Endodermal cell (in vitro differentiated cells): ENCODE results near the gene ZNF831. TPM values are rescaled to one million over a fixed set of nuclear protein-coding genes. Genes with fewer than 3 reads are reported as not detected.

Experiments used
- DNase-seq: peaks from one replicate; pipeline ENCODE4 v3.0.0-alpha.2; 2017
- H3K27ac ChIP-seq: 2 replicates; pipeline ENCODE4 v1.5.1; 2013; ENCODE audit warnings: mild to moderate bottlenecking, low read depth, low read length, moderate library complexity
- H3K27me3 ChIP-seq: 2 replicates; pipeline ENCODE4 v1.6.1; 2013; ENCODE audit warnings: mild to moderate bottlenecking, low read length, moderate library complexity; ENCODE audit not compliant: insufficient read depth, control insufficient read depth, poor library complexity, severe bottlenecking
- H3K36me3 ChIP-seq: 2 replicates; pipeline ENCODE4 v1.7.0; 2013; ENCODE audit warnings: mild to moderate bottlenecking, low read length, moderate library complexity; ENCODE audit not compliant: control insufficient read depth, insufficient read depth
- H3K4me1 ChIP-seq: one replicate; pipeline ENCODE4 v1.7.0; 2013; ENCODE audit warnings: low read length; ENCODE audit not compliant: control insufficient read depth, insufficient read depth
- H3K4me3 ChIP-seq: 2 replicates; pipeline ENCODE4 v1.5.1; 2013; ENCODE audit warnings: mild to moderate bottlenecking, low read length, moderate library complexity
- H3K9ac ChIP-seq: 2 replicates; pipeline ENCODE4 v1.6.1; 2013; ENCODE audit warnings: mild to moderate bottlenecking, low read length, moderate library complexity; ENCODE audit not compliant: poor library complexity, severe bottlenecking; ENCODE audit errors: extremely low read depth
- H3K9me3 ChIP-seq: 2 replicates; pipeline ENCODE4 v1.6.1; 2013; ENCODE audit warnings: mild to moderate bottlenecking, low read length, moderate library complexity; ENCODE audit not compliant: control insufficient read depth
- H3K27ac Mint-ChIP-seq: 2 replicates; pipeline ENCODE4 v1.8.0; 2020; ENCODE audit warnings: mixed read lengths
- H3K27me3 Mint-ChIP-seq: 2 replicates; pipeline ENCODE4 v1.8.0; 2021; ENCODE audit warnings: mild to moderate bottlenecking, mixed read lengths; ENCODE audit not compliant: insufficient read depth
- H3K36me3 Mint-ChIP-seq: 2 replicates; pipeline ENCODE4 v1.8.0; 2020; ENCODE audit warnings: low read depth, mixed read lengths
- H3K4me1 Mint-ChIP-seq: 2 replicates; pipeline ENCODE4 v1.8.0; 2020; ENCODE audit warnings: mixed read lengths
- H3K4me3 Mint-ChIP-seq: 2 replicates; pipeline ENCODE4 v1.8.0; 2020; ENCODE audit warnings: mild to moderate bottlenecking, moderate library complexity, mixed read lengths
- H3K9me3 Mint-ChIP-seq: 2 replicates; pipeline ENCODE4 v1.8.0; 2020; ENCODE audit warnings: mild to moderate bottlenecking, mixed read lengths
- CTCF ChIP-seq: fragments of 200-600 bp; sonication (generic); conservative IDR thresholded peaks from 2 replicates; pipeline ENCODE4 v1.5.0; 2021; ENCODE audit warnings: antibody characterized with exemption, mild to moderate bottlenecking
- WGBS, 2 experiments: methylation state at CpG; one replicate each; pipeline versions ENCODE4 v1.1.5 to v1.1.7; 2013; ENCODE audit warnings: missing lambda C conversion rate in 2 of 2, mixed read lengths in 1 of 2; ENCODE audit not compliant: insufficient coverage in 1 of 2, insufficient read length in 1 of 2; 5-methylcytosine and 5-hydroxymethylcytosine counted together
- total RNA-seq, 2 donors: library from RNA; stranded (reverse); fragmentation: NEBNext Ultra II Directional in 1 of 2; extraction: Animal tissue kit (Norgen Biotek cat#: 25700) in 1 of 2; gene quantifications; 2 replicates in 1 of 2; 3 replicates in 1 of 2; pipeline ENCODE4 v1.2.1, GENCODE V29; 2021

ZNF831 gene
- total RNA-seq, 2 donors from 2014 or later: not detected

- Histone ChIP-seq H3K9ac (no peak overlapping the region), H3K27ac (no peak overlapping the region), H3K36me3 (no peaks in the 10 kb centered on the region), H3K27me3 (no peaks in the 10 kb centered on the region), H3K4me1 (peaks cover 19% of the 10 kb centered on the region), H3K9me3 (no peaks in the 10 kb centered on the region), H3K4me3 (no peak overlapping the region)
- no peaks in the 10 kb centered on the region for H3K36me3 Mint-ChIP-seq
- WGBS, 2 experiments: 97% methylated on average over 2 of the region's 2 CpGs; no CpG with 5 or more reads in 1 of the 2 experiments
- no peak overlapping the region for H3K27ac Mint-ChIP-seq
- H3K4me1 Mint-ChIP-seq: peaks cover 18% of the 10 kb centered on the region
- no peak for DNase-seq
- TF ChIP-seq CTCF: no peak
- peaks cover 29% of the 10 kb centered on the region for H3K27me3 Mint-ChIP-seq
- no peak overlapping the region for H3K4me3 Mint-ChIP-seq
- H3K9me3 Mint-ChIP-seq: peaks cover 10% of the 10 kb centered on the region
These were observed 18.3 kb downstream of the ZNF831 start for GRCh38 chr20:59181936-59182335.

- H3K4me1 ChIP-seq: peaks cover 19% of the 10 kb centered on the region
- Mint-ChIP-seq H3K4me1 (peaks cover 22% of the 10 kb centered on the region), H3K27me3 (peaks cover 28% of the 10 kb centered on the region), H3K4me3 (no peak overlapping the region), H3K27ac (no peak overlapping the region), H3K36me3 (no peaks in the 10 kb centered on the region), H3K9me3 (peaks cover 10% of the 10 kb centered on the region)
- DNase-seq: no peak
- no peak overlapping the region for H3K4me3 ChIP-seq
- H3K9ac ChIP-seq: no peak overlapping the region
- 96 to 100% methylated on average over 4 to 7 of the region's 7 CpGs for WGBS, 2 experiments
- H3K36me3 ChIP-seq: no peaks in the 10 kb centered on the region
- H3K9me3 ChIP-seq: no peaks in the 10 kb centered on the region
- H3K27ac ChIP-seq: no peak overlapping the region
- no peak for TF ChIP-seq CTCF
- H3K27me3 ChIP-seq: no peaks in the 10 kb centered on the region
These were observed 18.9 kb downstream of the ZNF831 start for GRCh38 chr20:59182401-59183044.

- peaks cover 19% of the 10 kb centered on the region for H3K4me1 ChIP-seq
- Mint-ChIP-seq H3K27me3 (peaks cover 26% of the 10 kb centered on the region), H3K9me3 (peaks cover 10% of the 10 kb centered on the region), H3K4me3 (no peak overlapping the region), H3K27ac (no peak overlapping the region), H3K36me3 (no peaks in the 10 kb centered on the region), H3K4me1 (peaks cover 22% of the 10 kb centered on the region)
- DNase-seq: no peak
- H3K4me3 ChIP-seq: no peak overlapping the region
- no peak overlapping the region for H3K9ac ChIP-seq
- H3K36me3 ChIP-seq: no peaks in the 10 kb centered on the region
- TF ChIP-seq CTCF: no peak
- no peaks in the 10 kb centered on the region for H3K27me3 ChIP-seq
- H3K27ac ChIP-seq: no peak overlapping the region
- no peaks in the 10 kb centered on the region for H3K9me3 ChIP-seq
These were observed 20.1 kb downstream of the ZNF831 start for GRCh38 chr20:59183751-59184150.
